Measurements from ENCODE around the gene CDA.

- no peak for TF ChIP-seq CTCF (IDR thresholded peaks at IDR 0.05)
- TF ChIP-seq POLR2A (IDR thresholded peaks at IDR 0.05) = no peak
Observed at GRCh38 chr1:20604678-20605077, 15.8 kb downstream of the CDA start.
